22Rv1 (cell line): Measurements from ENCODE around the gene RAB8A.

Source experiments
- ZFX ChIP-seq: fragments of 450-650 bp; IDR thresholded peaks from 2 replicates; pipeline ENCODE4 v1.6.1; 2017; ENCODE audit warnings: antibody characterized with exemption, borderline replicate concordance
- TF ChIP-seq, protein P1 (sequence below): fragments of 450-650 bp; IDR thresholded peaks from 2 replicates; pipeline ENCODE4 v1.5.1; 2017; ENCODE audit warnings: mild to moderate bottlenecking

DNA sequence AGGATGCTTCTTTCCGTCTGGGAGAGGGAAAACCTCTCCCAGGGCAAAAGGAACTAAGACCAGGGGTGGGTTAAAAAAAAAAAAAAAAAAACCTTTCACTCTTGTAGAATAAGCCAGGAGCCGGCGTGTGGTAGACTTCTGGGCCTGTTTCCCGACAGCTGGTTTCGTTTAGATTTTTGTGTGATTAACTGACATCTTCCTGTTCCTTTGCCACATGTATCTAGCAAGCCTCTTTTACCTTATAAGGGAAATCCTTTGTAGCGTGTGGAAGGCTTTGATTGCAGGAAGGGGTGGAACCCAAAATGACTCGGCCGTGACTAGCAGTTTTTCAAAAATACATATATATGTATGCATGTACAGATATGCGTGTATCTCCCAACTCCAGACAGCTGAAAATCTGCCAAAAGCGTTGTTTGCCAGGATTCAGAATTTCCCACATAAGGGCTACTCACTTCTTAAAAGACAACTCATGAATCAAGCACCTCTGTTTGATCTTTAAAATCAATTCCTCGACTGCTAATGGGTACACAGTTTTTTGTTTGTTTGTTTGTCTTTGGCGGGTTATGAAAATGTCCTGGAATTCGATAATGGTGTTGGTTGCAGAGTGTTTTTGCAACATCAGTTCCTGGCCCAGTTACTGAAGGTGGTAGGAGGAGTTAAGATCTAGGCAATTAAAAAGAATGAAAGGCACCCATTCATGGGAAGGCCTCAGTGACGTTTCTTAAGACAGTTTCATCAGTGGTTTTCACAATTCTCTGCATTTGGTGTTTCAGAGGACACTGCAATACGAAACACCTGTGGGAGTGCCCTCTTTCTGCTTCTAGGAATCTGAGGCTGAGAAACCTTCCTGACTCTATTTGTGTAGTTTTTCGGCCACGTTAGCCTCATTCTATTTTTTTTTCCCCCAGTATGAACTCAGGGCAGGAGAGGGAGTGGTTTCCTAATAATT, 32.7 kb upstream of the RAB8A start:
- TF ChIP-seq, protein P1, sequence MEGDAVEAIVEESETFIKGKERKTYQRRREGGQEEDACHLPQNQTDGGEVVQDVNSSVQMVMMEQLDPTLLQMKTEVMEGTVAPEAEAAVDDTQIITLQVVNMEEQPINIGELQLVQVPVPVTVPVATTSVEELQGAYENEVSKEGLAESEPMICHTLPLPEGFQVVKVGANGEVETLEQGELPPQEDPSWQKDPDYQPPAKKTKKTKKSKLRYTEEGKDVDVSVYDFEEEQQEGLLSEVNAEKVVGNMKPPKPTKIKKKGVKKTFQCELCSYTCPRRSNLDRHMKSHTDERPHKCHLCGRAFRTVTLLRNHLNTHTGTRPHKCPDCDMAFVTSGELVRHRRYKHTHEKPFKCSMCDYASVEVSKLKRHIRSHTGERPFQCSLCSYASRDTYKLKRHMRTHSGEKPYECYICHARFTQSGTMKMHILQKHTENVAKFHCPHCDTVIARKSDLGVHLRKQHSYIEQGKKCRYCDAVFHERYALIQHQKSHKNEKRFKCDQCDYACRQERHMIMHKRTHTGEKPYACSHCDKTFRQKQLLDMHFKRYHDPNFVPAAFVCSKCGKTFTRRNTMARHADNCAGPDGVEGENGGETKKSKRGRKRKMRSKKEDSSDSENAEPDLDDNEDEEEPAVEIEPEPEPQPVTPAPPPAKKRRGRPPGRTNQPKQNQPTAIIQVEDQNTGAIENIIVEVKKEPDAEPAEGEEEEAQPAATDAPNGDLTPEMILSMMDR, result no peak
- TF ChIP-seq ZFX, result no peak
